GM19463 (cell line): ENCODE measurements around the gene TREM1.
"Not testable (repeated sequence)": the region's sequence is repeated elsewhere in the genome, so short reads cannot be mapped to it uniquely, and the experiment has no call there.

Experiments used
- ATAC-seq: cut with Tn5 transposase; IDR thresholded peaks from one replicate; pipeline ENCODE4 v1.9.1; 2021; ENCODE audit warnings: mild to moderate bottlenecking, moderate library complexity; ENCODE audit not compliant: unreplicated experiment

TREM1 gene

DNA sequence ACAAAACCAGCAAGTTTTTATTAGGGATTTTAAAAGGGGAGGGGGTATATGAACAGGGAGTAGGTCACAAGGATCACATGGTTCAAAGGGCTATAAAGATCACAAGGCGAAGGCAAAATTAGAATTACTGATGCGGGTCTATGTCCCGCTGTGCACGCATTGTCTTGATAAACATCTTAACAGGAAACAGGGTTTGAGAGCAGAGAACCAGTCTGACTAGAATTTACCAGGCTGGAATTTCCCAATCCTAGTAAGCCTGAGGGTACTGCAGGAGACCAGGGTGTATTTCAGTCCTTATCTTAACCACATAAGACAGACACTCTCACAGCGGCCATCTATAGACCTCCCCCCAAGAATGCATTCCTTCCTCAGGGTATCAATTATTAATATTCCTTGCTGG is 10.8 kb upstream of the TREM1 start:
- ATAC-seq = not testable (repeated sequence)

GRCh38 chr6:41294214-41294872 is 7.9 kb upstream of the TREM1 start:
- no peak for ATAC-seq

- ATAC-seq = no peak
Measured at GRCh38 chr6:41291717-41292116, 5.2 kb upstream of the TREM1 start.

DNA sequence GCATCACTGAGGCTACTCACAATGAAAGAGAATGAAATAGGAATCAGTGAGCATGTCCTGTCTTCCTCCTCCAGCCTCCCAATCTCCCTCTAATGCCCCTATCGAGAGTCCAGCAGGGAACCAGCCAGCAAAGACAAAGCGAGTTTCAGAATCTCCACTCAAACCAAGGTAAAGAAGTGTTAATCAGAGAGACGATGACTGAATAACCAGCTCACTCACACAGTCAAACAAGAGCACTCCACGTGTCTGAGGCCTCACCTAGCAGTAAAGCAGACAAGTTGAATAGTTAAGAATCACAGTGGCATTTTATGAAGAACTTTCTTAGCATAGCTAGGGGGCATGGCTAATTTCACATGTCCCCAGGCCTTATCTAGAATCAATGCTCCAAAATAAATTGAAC is 3.3 kb upstream of the TREM1 start:
- no peak for ATAC-seq

- no peak for ATAC-seq
Measured at GRCh38 chr6:41288754-41289129, 2.3 kb upstream of the TREM1 start.

DNA sequence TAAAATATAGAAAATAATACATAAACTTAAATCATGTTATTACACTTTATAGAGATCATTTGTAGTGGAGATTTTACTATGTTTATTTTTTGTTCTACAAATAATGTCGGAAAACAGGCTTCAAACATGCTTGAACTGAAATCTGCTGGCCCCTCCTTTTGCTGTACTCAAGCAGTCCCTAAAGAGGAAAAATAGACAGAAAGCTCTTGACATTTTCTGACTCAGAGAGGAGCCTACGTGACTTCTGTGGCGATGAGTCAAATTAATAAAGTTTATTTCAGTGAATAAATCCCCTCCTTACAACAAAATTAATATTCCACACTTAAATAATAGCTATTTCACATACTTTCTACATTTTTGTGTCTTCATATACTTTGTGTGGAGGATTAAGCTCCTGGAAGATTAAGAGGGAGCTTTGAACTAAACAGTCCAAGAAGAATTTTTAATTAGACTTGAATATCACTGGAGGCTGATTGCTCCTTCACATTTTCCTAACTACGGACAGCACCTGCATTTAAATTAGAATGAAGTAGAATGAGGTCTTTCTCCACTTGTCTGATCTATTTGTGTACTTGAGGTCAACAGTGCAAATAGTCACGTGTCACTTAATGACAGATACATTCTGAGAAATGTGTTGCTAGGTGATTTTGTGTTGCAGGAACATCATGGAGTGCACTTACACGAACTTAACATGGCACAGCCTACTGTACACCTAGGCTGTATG is 1.7 kb upstream of the TREM1 start:
- ATAC-seq = no peak

DNA sequence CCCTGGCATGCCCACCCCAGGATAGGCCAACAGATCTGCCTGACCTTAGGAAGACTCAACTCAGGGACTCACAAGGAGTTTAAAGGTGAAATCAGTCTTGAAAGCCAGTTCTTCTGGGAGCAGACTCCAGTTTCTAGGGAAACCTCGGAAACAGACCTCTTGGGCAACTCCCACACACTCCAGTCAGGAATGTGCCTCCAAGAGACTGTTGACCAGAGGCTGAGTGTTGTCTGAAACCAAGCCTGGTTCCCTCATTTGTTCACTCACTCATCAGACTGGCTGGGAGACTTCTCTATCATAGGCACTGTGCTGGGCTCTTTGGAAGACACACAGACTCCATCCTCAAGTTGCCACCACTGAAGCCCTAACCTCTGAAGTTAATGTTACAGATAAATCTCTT is 1.8 kb downstream of the TREM1 start:
- ATAC-seq = no peak

DNA sequence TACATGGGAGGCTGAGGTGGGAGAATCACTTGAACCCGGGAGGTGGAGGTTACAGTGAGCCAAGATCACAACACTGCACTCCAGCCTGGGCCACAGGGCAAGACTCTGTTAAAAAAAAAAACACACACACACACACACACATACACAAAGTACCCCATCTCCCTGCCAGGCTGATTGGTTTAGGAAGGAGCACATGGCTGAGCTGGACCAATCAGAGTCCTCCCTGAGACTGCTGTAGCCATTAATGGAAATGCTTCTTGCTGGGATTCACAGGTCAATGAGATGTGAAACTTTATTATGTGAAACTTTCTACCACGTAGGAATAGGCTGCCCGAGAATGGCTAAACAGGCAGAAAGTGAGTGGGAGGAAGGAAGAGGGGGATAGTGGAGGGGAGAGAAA is 2.9 kb downstream of the TREM1 start:
- no peak for ATAC-seq

DNA sequence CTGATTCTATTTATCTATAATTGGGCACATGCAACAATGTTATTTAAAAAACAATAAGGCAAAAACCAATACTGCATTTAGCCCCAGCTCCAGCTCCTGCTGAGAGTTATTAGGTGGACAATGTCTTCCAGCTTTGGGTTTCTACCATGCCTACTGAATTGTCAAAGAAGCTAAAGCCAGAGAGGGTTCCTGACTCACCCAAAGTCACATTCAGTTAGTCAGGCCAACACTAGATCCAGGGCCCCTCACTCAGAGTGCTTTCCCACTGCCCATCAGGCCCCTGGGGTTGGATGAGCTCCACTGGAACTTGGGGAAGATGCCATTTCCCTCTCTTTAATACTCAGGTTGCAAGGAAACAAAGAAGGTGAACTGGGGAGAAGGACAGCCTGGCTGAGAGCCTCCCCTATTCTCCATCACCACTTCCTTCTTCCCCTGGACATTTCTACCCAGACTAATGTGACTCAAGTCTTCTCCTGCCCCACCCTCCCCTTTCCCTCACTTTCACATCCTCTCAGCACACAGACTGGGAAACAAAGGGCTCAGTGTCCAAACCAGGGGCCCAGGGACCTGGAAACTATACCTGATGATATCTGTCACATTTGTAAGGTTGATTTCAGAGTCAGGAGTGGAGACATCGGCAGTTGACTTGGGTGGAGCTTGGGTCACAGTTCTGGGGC is 6.0 kb downstream of the TREM1 start:
- no peak for ATAC-seq

DNA sequence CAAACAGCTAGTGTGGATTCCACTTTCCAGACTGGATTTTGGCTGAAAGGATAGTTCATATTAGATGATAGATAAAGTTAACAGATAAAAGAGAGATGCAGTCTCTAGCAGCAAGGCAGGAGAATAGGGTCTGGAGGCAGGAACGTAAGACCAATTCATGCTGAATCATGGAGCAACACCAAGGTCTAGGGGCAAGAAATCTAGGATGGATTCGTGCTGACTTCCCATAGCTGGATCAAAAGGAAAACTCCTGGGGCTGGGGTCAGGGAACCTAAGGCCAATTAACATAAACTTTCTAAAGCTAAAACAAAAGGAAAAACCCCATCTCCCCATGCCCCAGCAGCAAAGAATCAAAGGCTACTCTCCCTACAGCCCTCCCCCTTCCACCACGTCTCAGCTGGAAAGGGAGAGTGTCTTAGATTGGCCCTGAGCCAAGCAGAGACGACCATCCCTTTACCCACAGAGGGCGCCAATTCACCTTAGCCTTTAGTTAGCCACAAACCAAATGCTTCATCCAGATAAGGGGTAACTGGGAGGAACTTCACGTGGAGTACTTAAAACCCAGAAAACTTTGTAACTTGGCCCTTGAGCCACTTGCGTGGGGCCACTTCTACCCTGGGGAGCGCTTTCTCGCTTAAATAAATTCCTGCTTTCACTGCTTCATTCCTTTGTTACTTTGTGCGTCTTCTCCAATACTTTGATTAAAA is 7.6 kb downstream of the TREM1 start:
- ATAC-seq = no peak

GRCh38 chr6:41277605-41278004 is 8.9 kb downstream of the TREM1 start:
- ATAC-seq = no peak

DNA sequence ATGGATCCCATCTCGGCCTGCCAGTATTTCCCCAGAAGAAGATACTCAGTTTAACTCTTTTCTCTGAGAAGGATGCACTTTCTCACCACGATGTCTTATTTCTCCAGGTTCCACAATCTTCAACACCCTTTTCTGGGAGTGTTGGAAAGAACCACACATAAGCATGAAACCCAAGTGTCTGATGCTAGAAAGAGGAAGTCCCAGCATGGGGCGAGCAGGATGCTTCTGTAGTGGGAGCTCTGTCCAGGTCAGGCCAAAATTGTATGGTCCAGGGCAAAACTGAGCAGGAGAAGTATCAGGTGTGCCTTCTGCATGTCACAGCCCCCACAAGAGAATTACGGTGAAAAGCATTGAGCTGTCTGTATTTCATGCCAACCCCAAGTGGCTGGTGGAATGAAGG is 11.0 kb downstream of the TREM1 start:
- no peak for ATAC-seq

DNA sequence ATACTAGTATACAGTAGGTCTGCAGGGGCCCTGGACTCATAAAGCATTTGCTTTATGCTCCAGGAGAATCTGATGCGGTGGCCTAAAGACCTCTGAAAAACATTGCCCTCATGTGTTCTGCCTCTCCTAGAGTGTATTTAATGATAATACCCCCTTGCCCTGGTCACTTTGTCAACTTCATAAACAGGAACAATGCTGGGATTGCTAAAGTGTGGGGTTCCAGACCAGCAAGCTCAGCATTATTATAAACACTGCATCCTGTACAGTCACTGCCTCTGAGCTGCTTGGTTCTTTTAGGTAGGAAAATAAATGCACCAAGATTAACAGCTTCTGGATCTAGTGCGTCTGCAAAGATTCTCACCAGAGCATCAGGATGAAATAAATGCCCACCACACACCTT is 12.2 kb downstream of the TREM1 start:
- no peak for ATAC-seq

DNA sequence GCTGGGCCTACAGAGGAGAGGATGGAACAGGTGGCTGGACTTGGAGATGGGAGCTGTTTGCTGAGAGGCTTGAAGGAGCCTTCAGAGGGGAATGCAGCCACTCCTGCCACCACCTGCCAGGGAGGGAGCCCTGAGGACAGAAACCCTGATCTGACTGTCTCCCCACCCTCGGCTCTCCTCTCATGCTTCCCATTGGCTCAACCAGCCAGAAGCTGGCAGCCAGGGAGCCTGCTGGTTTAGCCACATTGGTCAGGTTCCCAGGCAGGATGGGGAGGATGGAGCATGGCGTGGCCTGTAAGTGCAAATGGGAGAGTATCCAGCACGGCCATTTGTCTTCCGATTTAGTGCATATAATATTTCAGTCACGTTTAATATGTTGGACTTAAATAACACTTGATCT is 12.8 kb downstream of the TREM1 start:
- no peak for ATAC-seq

- ATAC-seq = no peak
Measured at GRCh38 chr6:41272591-41273240, 13.8 kb downstream of the TREM1 start.

GRCh38 chr6:41271901-41272395 is 14.5 kb downstream of the TREM1 start:
- ATAC-seq = no peak

- ATAC-seq = no peak
Measured at GRCh38 chr6:41269716-41270115, 16.8 kb downstream of the TREM1 start.

GRCh38 chr6:41269166-41269565 is 17.3 kb downstream of the TREM1 start:
- ATAC-seq = no peak

- no peak for ATAC-seq
Measured at GRCh38 chr6:41268478-41268877, 18.0 kb downstream of the TREM1 start.

GRCh38 chr6:41266541-41266940 is 19.9 kb downstream of the TREM1 start:
- ATAC-seq = no peak

- no peak for ATAC-seq
Measured at GRCh38 chr6:41263267-41263666, 23.2 kb downstream of the TREM1 start.
